Pancreas (tissue), 10 donors: Measurements from ENCODE around the gene SEZ6L. TPM values are rescaled to one million over a fixed set of nuclear protein-coding genes. Genes with fewer than 3 reads are reported as not detected.

Experiments used
- ATAC-seq, 4 donors: fragments of 200-7000 bp; cut with Tn5 transposase; one replicate each; pipeline versions ENCODE4 v1.8.0 to v1.9.1; 2020; ENCODE audit warnings: mild to moderate bottlenecking in 4 of 4, moderate library complexity in 4 of 4
- DNase-seq, 6 donors: peaks; one replicate each; pipeline ENCODE4 v3.0.0-alpha.2; 2020
- FAIRE-seq: peaks from 2 replicates; lab custom pipeline; 2012; peaks lifted over from hg19 to GRCh38; lab: Jason Lieb, UNC
- H3K27ac ChIP-seq, 4 donors: fragments of 200-600 bp; sonication (generic); 1 replicate in 3 of 4; 2 replicates in 1 of 4; pipeline versions ENCODE4 v1.5.0 to v1.8.0; 2020
- H3K27me3 ChIP-seq, 4 donors: fragments of 200-600 bp; one replicate each; pipeline ENCODE4 v1.8.0; 2021
- H3K36me3 ChIP-seq, 3 donors: fragments of 200-600 bp; sonication (generic) in 1 of 3; one replicate each; pipeline versions ENCODE4 v1.5.0 to v1.8.0; 2020 to 2021
- H3K4me1 ChIP-seq, 3 donors: fragments of 200-600 bp; one replicate each; pipeline ENCODE4 v1.8.0; 2021
- H3K4me3 ChIP-seq, 4 donors: fragments of 200-600 bp; sonication (generic) in 2 of 4; one replicate each; pipeline versions ENCODE4 v1.5.0 to v1.8.0; 2020 to 2021
- H3K9me3 ChIP-seq, 4 donors: fragments of 200-600 bp; one replicate each; pipeline ENCODE4 v1.8.0; 2021
- WGBS, 2 donors: extraction: QIAGEN DNeasy Blood & Tissue Kit; methylation state at CpG; one replicate each; pipeline ENCODE4 v1.1.7; 2013; 5-methylcytosine and 5-hydroxymethylcytosine counted together
- intact Hi-C, 3 donors: fragments of 100-400 bp; cut with DNase I; formaldehyde crosslinking; loops; one replicate each; pipeline versions ENCODE4 v1.11.1 to v1.14.2; 2022
- polyA plus RNA-seq, 2 donors: library from polyadenylated mRNA; stranded (reverse); fragments of 200-250 nt; gene quantifications; one replicate each; pipeline ENCODE4 v1.2.3, GENCODE V29; 2013
- total RNA-seq, 6 donors: library from RNA; stranded (reverse); fragmentation: NEBNext Ultra II Directional in 4 of 6; extraction: Animal tissue kit (Norgen Biotek cat#: 25700) in 4 of 6; gene quantifications; one replicate each; pipeline versions ENCODE4 v1.2.1 to v1.2.4, GENCODE V29; 2021 to 2023
- TF ChIP-seq, protein P1 (sequence below), 4 donors: fragments of 200-600 bp; sonication (generic) in 3 of 4; IDR thresholded peaks; one replicate each; pipeline versions ENCODE4 v1.5.0 to v1.8.0; 2021; ENCODE audit warnings: antibody characterized with exemption in 4 of 4
- donor health status: healthy with polysubstance abuse.
- donor health status: DM: no; HTN: no; CAD: no; lungs with moderate emphysema.
- donor health status: DM: no; HTN: no; CAD: no.
- donor health status: control.
- donor health status: control.
- donor health status: Bipolar disorder and iron deficiency.
- donor health status: DM: yes; HTN: yes; CAD: no.
- donor health status: DM: no; HTN: no; CAD: no.
- donor health status: DM: no; HTN: no; CAD: no.
- donor health status: DM: yes; HTN: yes; CAD: no.

SEZ6L gene
- total and polyA plus RNA-seq, 8 donors, result 0.32 to 6.6 (median 2.0) TPM

GRCh38 chr22:26245001-26245400 lies 75.7 kb downstream of the SEZ6L start:
- H3K4me3 ChIP-seq, result no peak overlapping the region
- H3K4me1 ChIP-seq, result no peaks in the 10 kb centered on the region
- ATAC-seq (no peak), DNase-seq (no peak), FAIRE-seq (no peak)
- TF ChIP-seq, protein P1, sequence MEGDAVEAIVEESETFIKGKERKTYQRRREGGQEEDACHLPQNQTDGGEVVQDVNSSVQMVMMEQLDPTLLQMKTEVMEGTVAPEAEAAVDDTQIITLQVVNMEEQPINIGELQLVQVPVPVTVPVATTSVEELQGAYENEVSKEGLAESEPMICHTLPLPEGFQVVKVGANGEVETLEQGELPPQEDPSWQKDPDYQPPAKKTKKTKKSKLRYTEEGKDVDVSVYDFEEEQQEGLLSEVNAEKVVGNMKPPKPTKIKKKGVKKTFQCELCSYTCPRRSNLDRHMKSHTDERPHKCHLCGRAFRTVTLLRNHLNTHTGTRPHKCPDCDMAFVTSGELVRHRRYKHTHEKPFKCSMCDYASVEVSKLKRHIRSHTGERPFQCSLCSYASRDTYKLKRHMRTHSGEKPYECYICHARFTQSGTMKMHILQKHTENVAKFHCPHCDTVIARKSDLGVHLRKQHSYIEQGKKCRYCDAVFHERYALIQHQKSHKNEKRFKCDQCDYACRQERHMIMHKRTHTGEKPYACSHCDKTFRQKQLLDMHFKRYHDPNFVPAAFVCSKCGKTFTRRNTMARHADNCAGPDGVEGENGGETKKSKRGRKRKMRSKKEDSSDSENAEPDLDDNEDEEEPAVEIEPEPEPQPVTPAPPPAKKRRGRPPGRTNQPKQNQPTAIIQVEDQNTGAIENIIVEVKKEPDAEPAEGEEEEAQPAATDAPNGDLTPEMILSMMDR (IDR thresholded peaks at IDR 0.05), result no peak
- no peak overlapping the region for H3K27ac ChIP-seq
- no peaks in the 10 kb centered on the region for H3K36me3 ChIP-seq
- intact Hi-C loops, result no loop called here
- no peaks in the 10 kb centered on the region for H3K9me3 ChIP-seq
- WGBS, 2 donors, result 41 to 51% methylated on average over 7 of the region's 7 CpGs
- H3K27me3 ChIP-seq, result peaks cover 0 to 7% (median 0%) of the 10 kb centered on the region in 4 donors

GRCh38 chr22:26246552-26246951 lies 77.3 kb downstream of the SEZ6L start:
- Histone ChIP-seq H3K4me3 (no peak overlapping the region), H3K4me1 (no peaks in the 10 kb centered on the region), H3K9me3 (no peaks in the 10 kb centered on the region), H3K36me3 (no peaks in the 10 kb centered on the region), H3K27ac (no peak overlapping the region), H3K27me3 (peaks cover 0 to 7% (median 0%) of the 10 kb centered on the region in 4 donors)
- intact Hi-C loops, result no loop called here
- TF ChIP-seq, protein P1 (IDR thresholded peaks at IDR 0.05), result no peak
- DNase-seq (no peak), ATAC-seq (no peak), FAIRE-seq (no peak)
- WGBS, 2 donors, result 58 to 70% methylated on average over 7 of the region's 7 CpGs

DNA sequence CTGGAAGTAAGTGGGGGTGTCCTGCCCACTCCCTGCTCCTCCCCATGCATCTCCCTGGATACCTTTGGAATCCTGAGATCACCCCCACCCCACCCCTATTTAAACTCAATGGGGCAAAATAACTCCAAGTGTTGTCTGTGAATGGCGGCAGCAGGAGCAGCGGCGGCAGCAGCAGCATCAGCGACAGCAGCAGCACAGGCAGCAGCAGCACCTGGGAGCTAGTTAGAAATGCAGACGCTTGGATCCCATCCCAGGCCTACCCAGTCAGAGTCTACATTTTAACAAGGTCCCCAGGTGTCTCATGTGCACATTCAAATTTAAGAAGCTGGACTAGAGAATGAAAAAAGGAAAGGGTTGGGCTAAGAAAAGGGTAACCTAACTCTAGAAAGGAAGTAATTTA lies 82.6 kb downstream of the SEZ6L start:
- Histone ChIP-seq H3K27me3 (no peaks in the 10 kb centered on the region), H3K9me3 (no peaks in the 10 kb centered on the region), H3K27ac (no peak overlapping the region), H3K4me3 (no peak overlapping the region), H3K4me1 (no peaks in the 10 kb centered on the region), H3K36me3 (no peaks in the 10 kb centered on the region)
- no peak for DNase-seq
- intact Hi-C loops, result no loop called here
- WGBS, 2 donors, result 58 to 60% methylated on average over 5 of the region's 5 CpGs
- ATAC-seq, result no peak
- TF ChIP-seq, protein P1 (IDR thresholded peaks at IDR 0.05), result no peak
- no peak for FAIRE-seq

DNA sequence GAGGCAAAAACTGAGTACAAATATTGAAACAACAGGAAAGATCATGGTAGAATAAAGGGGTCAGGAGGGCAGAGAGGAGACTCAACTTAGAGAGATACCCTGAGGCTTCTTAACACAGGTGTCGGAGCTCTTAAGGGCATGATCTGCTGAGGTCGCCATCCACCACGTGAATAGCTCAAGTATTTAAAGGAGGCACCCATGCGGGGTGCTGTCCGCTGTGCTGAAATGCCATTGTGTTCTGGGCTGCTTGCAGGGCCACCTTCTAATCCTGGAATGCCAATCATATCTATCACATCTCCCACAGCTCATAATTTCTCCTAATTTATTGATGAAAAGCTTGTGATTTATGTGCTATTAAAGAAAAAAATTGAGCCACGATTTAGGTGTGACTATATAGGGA lies 90.2 kb downstream of the SEZ6L start:
- WGBS, 2 donors, result 4% methylated on average over 6 of the region's 6 CpGs
- Histone ChIP-seq H3K27me3 (peaks cover 0 to 15% (median 0%) of the 10 kb centered on the region in 4 donors), H3K9me3 (no peaks in the 10 kb centered on the region), H3K27ac (no peak overlapping the region), H3K4me1 (no peaks in the 10 kb centered on the region), H3K36me3 (no peaks in the 10 kb centered on the region), H3K4me3 (no peak overlapping the region)
- TF ChIP-seq, protein P1 (IDR thresholded peaks at IDR 0.05), result no peak
- ATAC-seq (peak in 1 of 4 donors; percentile 57), FAIRE-seq (no peak), DNase-seq (no peak)
- intact Hi-C loops, result no loop called here

- Histone ChIP-seq H3K4me1 (no peaks in the 10 kb centered on the region), H3K27ac (no peak overlapping the region), H3K9me3 (no peaks in the 10 kb centered on the region), H3K36me3 (no peaks in the 10 kb centered on the region), H3K4me3 (no peak overlapping the region), H3K27me3 (peaks cover 0 to 15% (median 0%) of the 10 kb centered on the region in 4 donors)
- FAIRE-seq (no peak), DNase-seq (no peak), ATAC-seq (no peak)
- TF ChIP-seq, protein P1 (IDR thresholded peaks at IDR 0.05), result no peak
- WGBS, 2 donors, result 24 to 54% methylated on average over 1 of the region's 1 CpG
- intact Hi-C loops, result no loop called here
These were observed 94.9 kb downstream of the SEZ6L start for GRCh38 chr22:26264162-26264561.
